PFSK-1 (cell line): ENCODE data around the gene SMAD1. TPM values are rescaled to one million over a fixed set of nuclear protein-coding genes. Genes with fewer than 3 reads are reported as not detected.

Source experiments
- FOXP2 ChIP-seq: optimal IDR thresholded peaks from 2 replicates; pipeline ENCODE3; 2011; ENCODE audit warnings: borderline replicate concordance, control low read depth, inconsistent platforms; ENCODE audit not compliant: insufficient read depth; ENCODE audit errors: extremely low read length, extremely low read depth
- POLR2AphosphoS5 ChIP-seq: IDR thresholded peaks from 2 replicates; pipeline ENCODE4 v1.6.1; 2012; ENCODE audit warnings: low read depth, mild to moderate bottlenecking, control low read depth, low read length, moderate library complexity
- SIN3A ChIP-seq: IDR thresholded peaks from 2 replicates; pipeline ENCODE4 v1.6.1; 2012; ENCODE audit warnings: mild to moderate bottlenecking, low read length, moderate library complexity, borderline replicate concordance; ENCODE audit not compliant: insufficient read depth
- TAF1 ChIP-seq: IDR thresholded peaks from 2 replicates; pipeline ENCODE4 v1.6.1; 2012; ENCODE audit warnings: low read length, control low read depth, borderline replicate concordance; ENCODE audit not compliant: insufficient read depth
- polyA plus RNA-seq: library from polyadenylated mRNA; unstranded; fragments of >200 nt; gene quantifications from one replicate; pipeline ENCODE4 v1.2.1, GENCODE V29; 2012; ENCODE audit warnings: low read depth, missing spikeins; ENCODE audit not compliant: insufficient read length
- TF ChIP-seq, protein P1 (sequence below), 2 experiments: IDR thresholded peaks; 2 replicates each; pipeline versions ENCODE4 v1.6.1 to v1.8.0; 2011 to 2012; ENCODE audit warnings: low read depth in 2 of 2, low read length in 2 of 2, control low read depth in 1 of 2, inconsistent platforms in 1 of 2, mild to moderate bottlenecking in 1 of 2, moderate library complexity in 1 of 2; ENCODE audit not compliant: insufficient read depth in 1 of 2

The SMAD1 gene
- 8.4 TPM for polyA plus RNA-seq

- TF ChIP-seq, protein P1, sequence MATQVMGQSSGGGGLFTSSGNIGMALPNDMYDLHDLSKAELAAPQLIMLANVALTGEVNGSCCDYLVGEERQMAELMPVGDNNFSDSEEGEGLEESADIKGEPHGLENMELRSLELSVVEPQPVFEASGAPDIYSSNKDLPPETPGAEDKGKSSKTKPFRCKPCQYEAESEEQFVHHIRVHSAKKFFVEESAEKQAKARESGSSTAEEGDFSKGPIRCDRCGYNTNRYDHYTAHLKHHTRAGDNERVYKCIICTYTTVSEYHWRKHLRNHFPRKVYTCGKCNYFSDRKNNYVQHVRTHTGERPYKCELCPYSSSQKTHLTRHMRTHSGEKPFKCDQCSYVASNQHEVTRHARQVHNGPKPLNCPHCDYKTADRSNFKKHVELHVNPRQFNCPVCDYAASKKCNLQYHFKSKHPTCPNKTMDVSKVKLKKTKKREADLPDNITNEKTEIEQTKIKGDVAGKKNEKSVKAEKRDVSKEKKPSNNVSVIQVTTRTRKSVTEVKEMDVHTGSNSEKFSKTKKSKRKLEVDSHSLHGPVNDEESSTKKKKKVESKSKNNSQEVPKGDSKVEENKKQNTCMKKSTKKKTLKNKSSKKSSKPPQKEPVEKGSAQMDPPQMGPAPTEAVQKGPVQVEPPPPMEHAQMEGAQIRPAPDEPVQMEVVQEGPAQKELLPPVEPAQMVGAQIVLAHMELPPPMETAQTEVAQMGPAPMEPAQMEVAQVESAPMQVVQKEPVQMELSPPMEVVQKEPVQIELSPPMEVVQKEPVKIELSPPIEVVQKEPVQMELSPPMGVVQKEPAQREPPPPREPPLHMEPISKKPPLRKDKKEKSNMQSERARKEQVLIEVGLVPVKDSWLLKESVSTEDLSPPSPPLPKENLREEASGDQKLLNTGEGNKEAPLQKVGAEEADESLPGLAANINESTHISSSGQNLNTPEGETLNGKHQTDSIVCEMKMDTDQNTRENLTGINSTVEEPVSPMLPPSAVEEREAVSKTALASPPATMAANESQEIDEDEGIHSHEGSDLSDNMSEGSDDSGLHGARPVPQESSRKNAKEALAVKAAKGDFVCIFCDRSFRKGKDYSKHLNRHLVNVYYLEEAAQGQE (IDR thresholded peaks at IDR 0.05; ENCODE audit: insufficient read depth in 1 of 2, low read depth in 2 of 2, low read length in 2 of 2) = no peak
- TF ChIP-seq POLR2AphosphoS5 (peak; percentile 24; the same call in 1 of the 2 replicates), SIN3A (no peak), FOXP2 (peak; percentile 62), TAF1 (no peak)
Observed at GRCh38 chr4:145481164-145481941, at the start of gene SMAD1. Gene SMAD1, plus strand, starts transcription at chr4:145481853. Its CDS starts 32,761 bp downstream, at chr4:145514614.

GRCh38 chr4:145433684-145434083, 48.0 kb upstream of the SMAD1 start:
- TF ChIP-seq, protein P1 (IDR thresholded peaks at IDR 0.05; ENCODE audit: insufficient read depth in 1 of 2, low read depth in 2 of 2, low read length in 2 of 2) = no peak
- TF ChIP-seq SIN3A (no peak), FOXP2 (no peak), POLR2AphosphoS5 (no peak), TAF1 (no peak)

DNA sequence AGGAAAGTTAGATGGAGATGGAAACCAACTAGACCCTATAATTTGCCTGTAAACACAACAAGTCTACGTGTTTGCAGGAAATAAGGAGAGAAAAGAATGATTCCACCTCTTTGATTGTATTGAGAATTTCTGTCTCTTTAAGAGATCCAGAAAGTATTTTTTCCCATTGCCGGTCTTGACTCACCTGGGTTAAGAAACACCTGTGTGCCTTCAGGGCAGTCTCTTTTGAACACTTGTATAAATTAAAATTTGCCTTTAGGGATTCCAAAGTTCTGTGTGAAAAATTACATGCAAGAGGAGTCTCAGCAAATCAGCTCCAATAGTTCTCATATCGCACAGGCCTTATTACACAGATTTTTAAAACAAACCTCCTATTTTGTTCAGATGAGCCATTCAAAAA, 46.0 kb upstream of the SMAD1 start:
- TF ChIP-seq FOXP2 (no peak), TAF1 (no peak), POLR2AphosphoS5 (no peak), SIN3A (no peak)
- TF ChIP-seq, protein P1 (IDR thresholded peaks at IDR 0.05; ENCODE audit: insufficient read depth in 1 of 2, low read depth in 2 of 2, low read length in 2 of 2) = no peak

DNA sequence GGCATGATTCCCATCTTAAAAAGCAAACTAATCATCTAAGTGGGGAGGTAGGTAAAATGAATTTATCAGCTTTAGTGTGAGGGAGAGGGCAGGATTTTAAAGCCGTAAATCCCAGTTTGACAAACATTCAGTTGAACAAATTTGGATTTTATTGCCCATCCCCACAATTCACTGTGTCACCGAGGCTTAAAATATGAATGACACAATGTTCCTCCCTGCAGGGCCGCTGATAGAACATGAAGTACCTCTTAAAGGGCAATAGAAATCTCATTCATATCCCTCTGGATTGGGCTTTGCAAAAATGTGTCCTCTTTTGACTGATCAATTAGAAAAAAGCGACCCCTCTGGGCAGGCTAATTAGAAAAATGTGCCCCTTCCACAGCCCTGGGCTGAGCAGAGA, 45.5 kb upstream of the SMAD1 start:
- TF ChIP-seq POLR2AphosphoS5 = no peak
- no peak for TF ChIP-seq TAF1
- TF ChIP-seq, protein P1 (IDR thresholded peaks at IDR 0.05; ENCODE audit: insufficient read depth in 1 of 2, low read depth in 2 of 2, low read length in 2 of 2) = no peak
- TF ChIP-seq SIN3A = no peak
- TF ChIP-seq FOXP2 = no peak
